ENCODE measurements around the gene SPTB.

Gene SPTB

DNA sequence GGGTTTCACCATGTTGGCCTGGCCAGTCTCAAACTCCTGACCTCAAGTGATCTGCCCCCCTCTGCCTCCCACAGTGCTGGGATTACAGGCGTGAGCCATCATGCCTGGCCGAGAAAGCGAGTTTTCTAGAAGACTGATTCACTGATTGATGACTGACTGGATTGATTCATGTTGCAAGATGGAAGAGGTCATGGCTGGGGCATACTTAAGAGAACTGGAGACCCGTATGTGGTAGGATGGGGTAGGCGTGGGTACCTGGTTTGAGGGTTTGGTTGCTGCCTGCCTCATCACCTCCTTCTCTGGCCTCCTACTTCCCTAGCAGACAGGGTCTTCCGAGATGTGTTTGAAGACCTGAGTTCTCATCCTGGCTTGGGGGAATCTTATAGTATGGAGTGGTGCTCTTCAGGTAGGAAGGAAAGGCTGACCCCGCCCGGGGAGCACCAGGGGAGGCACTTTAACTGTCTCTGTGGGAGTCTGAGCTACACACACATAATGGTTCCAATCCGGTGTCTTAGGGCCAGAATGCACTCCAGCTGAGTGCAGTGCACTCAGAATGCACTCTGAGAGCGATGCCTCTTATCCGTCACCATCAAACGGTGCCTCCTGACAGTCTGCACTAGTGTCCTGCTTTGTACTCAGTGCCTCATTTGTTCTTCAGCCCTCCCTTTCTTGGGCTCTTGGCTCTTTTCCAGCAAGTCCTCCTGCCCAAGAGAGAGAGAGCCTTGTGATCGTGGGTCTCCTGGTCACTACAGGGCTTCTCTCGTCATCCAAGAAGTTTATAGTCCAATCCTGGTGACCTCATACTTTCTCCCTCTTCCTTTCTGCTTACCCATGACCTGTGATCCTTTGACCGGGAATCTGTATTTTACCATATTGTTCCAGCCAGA, 155.8 kb downstream of the SPTB start:
- DNase-seq = no peak

DNA sequence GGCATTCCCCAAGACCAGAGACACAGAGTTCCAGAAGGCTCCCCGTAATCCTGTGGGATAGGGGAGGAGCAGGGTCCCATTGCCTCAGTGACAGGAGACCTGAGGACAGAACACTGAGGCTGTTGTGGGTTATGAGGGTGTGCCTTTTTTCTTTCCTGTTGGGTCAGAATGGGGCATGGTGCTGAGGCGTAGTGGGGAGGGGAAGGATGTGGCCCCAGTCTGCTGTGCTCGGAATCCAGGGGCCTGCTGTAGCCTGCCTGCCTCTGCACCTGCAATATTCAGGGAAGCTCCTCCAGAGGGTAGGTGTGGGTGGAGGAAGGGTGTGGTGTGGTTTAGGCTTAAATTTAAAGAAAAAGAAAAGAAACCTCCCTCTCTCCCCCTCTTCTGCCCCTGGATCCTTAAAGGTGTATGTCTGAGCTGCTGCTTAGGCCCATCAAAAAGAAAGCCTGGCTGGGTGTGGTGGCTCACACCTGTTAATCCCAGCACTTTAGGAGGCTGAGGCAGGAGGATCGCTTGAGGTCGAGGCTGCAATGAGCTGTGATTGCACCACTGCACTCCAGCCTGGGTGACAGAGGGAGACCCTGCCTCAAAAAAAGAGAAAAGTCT, 156.8 kb downstream of the SPTB start:
- no peak for DNase-seq

DNA sequence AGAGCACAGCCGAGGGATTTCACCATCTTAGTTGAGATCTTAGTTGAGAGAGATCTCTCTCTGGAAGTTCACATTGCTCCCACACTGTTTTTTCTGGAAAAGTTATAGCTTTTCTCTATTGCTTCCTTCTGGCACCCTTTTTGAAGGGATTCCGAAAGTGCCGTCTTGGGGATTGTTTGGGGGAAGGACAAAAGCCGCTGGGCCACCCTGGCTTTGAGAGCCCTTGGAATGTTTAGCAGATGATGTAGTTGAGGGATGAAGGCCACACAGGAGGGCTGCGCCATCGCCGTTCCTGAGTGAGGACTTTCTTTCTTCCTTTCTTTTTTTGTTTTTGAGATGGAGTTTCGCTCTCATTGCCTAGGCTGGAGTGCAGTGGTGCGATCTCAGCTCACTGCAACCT, 157.8 kb downstream of the SPTB start:
- DNase-seq = no peak

DNA sequence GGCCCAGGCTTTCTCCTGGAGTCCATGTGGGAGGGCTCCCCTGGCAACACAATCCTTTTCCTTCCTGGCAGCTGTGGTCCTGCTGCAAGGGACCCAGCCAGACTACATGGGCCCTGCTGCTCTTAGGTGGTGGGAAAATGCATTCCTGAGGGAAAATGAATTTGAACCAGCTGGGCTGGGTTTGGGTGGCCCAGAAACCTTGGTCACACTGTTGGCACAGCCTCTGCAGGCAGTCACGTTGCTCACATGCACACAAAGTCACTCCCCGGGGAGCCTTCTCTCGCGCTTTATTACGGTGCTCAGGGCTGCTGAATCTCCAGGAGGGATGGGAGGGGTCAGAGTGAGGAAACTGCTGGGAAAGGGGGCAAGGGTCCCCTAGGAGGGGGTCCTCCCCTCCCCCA, 158.3 kb downstream of the SPTB start:
- no peak for DNase-seq

DNA sequence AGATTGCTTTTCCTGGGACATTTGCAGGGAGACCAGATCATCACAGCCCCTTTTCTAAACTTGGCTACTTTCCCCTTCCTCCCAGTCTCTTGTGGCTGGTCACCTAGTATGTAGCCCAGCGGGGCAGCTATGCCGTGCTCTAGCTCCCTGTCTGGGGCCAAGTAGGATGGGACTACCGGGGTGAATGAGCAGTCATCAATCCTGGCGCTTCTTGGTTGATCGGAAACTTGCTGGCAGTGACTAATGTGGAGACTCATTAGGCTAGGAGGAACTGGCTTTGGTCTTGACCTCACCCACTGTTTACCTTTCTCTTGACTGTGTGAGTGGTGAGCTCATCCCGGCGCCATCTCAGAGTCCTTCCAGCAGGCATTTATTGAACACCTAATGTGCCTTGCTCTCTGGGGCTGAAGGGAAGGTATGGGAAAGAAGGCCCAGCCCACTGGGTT, 159.6 kb downstream of the SPTB start:
- DNase-seq = peak; percentile 59 to 77 (median 75)

DNA sequence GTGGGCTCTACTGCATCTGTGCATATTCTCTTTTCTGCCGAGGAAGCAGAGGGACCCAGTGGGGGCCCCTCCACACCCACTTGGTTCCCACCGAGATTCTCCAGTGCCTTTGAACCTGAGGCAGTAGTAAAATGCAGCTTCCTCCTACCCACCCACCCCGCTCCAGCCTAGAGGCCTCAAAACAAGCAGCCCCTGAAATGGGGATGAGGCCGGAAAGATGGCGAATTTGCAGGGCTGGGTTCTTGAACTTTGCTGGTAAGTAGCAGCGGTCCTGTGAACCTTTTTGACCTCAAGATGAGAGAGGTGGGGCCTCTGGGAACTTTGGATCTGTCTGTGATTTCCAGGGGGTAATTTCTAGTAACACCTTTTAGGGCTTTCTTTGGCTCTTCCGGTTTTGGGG, 160.1 kb downstream of the SPTB start:
- no peak for DNase-seq

DNA sequence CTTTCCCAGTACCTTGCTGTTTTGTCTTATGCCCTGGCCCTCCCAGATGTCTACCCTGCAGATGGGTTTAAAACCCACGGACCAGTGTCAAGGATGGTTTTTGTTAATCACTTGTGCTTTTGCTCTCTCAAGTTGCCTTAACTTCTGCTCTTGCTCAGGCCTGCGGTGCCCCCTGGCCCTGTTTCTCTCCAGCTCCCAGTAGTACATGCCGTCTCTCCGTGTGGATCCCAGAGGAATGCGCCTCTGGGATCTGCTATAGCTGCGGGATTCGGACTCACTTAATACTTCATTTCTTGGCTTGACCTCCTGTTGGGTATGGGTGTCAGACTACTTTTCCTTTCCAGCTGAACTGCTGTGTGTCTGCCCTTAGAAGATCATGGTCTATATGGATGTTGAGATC, 160.9 kb downstream of the SPTB start:
- no peak for DNase-seq

DNA sequence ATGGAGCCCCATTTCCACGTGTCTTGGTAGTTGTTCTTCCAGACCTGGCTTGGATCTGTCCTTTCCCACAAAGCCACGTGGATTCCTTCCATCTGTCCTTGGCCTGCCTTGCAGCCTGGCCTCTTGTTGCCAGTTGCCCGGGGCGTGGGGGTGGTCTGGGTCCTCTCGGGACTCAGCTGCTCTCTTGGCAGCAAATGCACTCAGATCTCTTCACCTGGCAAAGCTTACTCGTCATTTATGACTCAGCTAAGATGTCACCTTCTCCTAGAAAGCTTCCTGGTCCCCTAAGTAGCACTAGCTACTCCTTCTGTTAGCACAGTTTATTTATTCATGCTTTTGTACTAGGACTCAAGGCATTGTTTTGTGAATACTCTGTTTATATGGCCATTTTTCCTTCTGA, 161.8 kb downstream of the SPTB start:
- DNase-seq = no peak

DNA sequence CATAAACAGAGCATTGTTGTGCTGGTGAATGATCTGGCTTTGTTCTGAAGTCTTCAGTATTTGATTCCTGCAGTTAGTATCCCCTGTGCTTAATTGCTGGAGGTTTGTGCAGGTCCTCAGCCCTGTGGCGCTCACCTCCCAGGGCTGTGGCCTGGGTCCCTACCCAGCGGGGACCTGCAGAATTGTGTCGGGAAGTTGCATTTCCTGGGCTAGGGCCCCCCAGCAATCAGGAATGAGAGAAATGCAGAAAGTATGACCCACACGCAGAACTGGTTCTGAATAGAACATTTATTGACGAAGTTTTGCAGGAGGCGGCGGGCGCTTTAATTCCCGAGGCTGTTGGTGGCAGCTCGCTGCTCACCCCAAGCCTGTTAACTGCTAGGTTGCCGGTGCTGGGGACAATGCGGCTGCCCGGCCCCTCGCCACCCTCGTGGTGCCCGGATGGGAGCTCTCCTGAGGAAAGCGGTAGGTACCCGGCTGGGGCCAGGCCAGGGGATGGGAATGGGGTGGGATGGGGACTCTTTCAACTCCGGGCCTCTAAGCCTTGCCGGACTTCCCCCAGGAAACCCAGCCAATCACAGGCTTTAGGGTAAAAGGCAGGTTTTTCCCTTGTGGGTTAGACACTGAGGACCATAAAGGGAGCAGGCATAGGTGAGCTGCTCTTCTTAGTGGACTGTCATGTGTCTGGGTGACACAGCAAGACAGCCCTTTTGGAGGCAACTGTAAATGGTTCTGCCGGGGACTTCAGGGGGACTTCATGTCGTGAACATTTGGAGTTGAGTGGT, 163.9 kb downstream of the SPTB start:
- no peak for DNase-seq

DNA sequence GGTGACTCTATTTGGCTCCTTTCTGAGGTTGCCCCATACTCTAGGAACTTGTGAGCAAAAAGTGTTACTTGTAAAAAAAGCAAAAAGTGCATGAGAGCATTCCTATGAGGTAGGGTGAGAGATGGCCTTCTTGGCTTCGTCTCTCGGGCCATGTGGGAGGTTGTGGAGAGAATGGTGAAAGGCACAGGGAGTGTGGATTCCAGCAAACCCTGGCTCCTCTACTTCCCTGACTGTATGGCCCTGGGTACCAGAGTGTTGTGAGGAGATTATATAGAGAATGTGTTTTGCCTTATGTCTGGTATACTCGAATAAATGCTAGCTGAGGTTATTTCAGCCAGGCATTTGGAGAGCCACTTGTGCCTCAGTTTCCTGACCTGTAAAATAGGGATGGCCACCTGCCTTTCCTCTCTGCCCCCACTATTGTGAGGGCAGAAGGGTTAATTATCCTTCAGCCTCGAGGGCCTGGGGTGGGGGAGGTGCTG, 164.5 kb downstream of the SPTB start:
- DNase-seq = no peak

DNA sequence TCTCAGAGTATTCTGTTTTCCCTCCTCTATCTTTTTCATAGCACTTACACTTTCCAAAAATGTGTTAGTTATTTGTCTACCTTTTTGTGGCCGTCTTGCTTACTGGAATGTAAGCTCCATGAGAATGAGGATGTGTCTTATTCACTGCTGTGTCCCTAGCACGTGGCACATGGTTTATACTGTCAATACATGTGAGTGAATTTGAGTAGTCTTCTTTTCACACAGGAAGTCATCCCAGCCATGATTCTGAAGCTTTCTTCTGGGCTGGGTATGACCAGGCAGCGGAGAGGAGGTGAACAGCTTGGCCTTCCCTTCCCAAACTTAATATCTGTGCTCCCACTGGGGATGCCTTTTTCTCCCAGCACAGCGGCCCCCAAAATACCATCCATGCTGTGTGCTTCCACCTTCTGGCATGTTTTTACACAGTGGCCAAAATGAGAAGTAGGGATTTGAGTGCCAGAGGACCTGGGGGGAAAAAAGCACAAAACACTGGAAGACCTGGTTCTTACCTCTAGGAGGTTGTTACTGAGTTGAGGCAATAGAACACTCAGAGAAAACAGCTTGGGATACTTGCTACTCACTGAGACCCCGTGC, 165.2 kb downstream of the SPTB start:
- DNase-seq = no peak

DNA sequence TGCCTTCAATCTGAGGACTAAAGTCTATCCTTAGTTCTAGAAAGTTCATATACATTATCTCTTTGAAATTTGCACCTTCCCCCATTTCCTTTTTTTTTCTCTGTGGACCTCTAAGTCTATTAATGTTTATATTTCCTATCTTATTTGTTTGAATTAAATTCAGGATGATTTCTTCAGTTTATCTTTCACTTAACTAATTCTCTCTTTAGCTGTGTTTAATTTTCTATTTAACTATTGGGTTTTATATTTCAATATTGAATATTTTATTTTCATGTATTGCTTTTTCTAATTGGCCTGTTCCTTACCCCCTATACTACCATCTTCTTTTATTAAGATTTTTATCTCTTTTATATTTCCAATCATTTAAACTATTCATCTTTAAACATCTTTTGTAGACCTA, 166.0 kb downstream of the SPTB start:
- no peak for DNase-seq

DNA sequence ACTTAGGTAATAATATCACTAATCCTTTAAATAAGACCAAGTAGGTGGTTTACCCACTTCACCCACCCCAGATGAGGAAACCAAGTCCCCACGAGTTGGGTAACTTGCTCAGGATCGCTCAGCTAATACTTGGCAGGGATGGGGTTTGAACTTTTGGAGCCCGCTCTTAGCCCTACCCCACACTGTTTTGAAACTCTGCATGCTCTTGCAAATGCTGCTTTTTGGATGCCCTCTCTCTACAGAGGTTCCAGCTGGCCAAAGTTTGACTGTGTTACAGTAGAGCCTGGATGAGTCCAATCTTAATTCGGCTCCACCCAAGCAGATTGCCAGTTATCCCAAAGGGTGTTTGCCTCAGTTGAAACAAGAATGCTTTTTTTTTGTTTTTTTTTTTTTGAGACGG, 168.7 kb downstream of the SPTB start:
- no peak for DNase-seq

DNA sequence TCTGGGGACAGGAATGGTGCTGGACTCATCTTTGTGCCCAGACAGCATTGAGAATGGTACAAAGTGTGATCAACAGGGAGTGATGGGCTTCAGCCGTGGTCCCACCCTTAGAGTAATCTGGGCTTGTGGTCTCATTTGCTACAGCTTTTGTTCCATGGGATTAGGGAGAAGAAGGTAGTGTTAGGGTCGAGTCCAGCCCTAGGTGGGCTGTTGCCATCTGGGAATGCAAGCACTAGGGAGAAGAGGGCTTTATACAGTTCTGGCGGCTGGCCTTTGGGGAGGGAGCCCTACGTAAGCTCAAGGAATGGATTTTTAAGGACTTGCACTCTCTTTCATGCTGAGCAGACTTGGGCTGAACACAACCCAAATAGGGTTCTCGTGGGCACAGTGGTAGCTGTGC, 170.6 kb downstream of the SPTB start:
- DNase-seq = no peak

DNA sequence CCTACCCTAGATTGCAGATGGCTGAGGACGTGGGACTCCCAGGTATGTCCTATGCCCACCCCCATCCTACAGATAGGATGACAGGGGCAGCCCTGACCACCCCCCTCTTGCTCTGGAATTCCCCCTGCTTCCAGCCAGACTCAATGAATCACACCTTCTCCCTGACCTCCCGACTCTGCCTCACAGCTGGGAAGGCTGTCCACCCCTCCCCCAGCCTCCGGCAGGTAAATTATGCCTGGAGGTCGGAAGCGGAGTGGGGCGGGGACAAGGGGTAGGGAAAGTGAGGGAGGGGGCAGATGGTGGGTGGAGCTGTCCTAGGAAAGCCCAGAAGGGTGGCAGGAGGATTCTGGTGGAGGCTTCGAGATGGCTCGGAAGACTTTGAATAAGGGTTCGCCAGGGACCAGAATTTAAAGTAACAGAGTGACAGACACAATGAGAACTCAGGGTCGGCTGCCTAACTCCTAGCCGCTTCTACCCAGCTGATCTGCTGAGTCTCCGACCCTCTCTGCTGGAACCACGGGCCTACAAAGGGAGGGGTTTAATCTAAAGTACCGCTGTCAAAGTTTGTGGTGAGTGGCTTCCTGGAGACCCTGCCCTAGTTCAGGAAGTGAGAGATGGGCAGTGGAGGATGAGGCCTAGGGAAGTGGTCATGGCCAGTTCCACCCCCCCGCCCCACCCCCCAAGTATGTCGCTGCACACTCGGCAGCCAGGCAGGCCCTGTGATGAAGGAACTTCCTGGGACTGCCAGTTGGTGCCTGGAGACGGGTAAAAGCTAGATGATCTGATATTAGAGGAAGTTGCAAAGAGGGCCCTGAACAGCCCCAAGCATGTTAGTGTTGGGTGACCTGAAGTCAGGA, 171.3 kb downstream of the SPTB start:
- peak; percentile 71 to 76 (median 72) for DNase-seq

DNA sequence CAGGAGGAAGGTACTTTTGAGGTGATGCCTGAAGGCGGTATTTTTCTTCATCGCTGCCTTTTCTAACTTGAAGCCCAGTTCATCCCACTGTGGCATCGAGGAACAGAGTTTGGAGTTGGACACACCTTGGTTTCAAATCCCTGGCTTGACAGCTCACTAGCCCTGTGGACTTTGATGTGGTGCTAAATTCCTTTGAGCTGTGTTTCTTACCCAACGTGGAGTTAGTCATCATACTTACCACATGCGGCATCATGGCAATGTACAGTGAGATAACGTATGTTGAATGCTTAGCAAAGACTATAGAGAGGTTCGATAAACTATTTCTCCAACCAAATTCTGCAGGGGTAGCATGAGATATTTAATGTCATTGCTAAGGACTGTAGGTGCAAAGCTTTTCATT, 172.0 kb downstream of the SPTB start:
- DNase-seq = peak in 2 of 3 donors; percentile 64 to 68

DNA sequence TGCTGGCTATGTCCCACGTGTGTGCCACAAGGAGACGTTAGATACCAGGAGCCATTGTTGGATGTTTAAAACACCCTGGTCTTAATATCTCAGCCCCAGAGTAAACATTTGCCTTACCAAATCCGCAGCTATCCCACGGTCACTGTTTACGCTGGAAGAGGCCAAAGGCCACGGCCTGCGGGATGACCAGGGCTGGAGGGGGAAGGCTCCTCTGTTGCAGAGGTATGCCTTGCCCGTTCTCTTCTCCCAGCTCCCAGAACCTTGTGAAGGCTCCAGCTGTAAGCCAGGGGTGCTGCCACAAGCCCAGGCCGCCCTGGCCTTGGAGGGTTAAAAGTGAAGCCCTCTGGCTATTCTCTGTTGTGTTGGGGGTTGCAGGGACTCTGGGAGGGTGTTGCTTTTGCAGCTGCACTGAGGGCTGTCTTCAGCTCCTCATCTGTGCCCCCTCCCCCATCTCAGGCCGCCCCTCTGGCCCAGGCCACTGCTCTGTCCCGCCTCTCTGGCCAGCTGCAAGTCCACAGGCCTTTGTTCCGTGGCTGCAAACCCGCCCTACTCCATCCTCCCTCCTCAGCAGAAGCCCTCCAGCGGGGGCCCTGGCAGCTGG, 173.0 kb downstream of the SPTB start:
- DNase-seq = no peak

DNA sequence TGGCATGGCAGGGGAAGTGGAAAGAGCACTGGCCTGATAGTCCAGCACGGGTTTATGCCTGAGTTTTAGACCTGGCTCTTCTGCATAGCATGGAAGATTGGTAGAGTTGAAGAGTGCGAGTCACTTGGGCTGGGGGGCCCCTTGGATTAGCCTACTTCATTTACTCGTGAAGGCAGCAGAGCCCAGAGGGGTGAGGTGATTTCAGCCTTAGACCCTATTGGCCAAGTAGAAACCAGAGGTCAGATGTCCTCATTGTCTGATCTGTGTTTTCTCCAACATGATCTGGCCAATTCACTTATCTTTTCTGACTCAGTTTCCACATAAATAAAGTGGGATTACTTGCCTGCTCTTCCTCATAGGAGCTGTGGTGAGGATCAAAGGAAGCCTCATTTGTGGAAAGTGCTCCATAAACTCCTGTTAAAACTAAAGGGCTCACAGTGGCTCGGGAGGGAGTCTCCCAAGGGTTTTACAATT, 173.6 kb downstream of the SPTB start:
- DNase-seq = no peak

DNA sequence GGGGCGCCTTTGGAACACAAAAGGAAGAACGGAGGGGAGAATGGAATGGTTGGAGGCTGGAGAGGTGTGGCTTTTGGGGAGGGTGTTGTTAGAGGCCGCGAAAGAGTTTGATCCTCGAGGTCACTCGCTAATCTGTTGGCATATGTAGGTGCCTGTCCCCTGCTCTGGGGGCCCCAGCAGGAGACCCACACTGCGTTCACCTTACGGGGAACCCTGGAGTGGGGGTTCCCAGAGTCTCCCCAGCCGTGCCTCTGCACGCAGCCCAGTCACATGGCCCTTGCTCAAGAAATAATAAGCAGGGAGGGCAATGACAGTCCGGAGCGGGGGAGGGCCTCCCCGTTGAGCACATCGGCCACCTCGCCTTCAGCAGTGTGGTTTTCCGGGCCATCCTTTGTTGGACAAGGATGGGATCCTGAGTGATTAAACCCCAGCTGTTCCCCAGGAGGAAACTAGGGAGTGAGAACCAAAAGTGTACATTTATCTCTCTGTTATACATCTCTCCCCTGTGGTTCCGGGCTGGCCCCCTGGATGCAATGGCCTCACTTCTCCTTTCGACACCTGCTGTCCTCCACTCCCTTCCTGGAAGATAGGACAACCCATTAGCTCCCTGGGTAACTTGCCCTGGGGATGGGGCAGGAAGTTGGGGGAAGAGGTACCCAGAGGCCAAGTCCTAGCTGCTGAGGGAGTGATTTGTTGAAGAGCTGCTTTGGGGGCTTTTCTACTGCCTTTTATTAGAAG, 174.2 kb downstream of the SPTB start:
- DNase-seq = peak; percentile 63 to 67 (median 64)

DNA sequence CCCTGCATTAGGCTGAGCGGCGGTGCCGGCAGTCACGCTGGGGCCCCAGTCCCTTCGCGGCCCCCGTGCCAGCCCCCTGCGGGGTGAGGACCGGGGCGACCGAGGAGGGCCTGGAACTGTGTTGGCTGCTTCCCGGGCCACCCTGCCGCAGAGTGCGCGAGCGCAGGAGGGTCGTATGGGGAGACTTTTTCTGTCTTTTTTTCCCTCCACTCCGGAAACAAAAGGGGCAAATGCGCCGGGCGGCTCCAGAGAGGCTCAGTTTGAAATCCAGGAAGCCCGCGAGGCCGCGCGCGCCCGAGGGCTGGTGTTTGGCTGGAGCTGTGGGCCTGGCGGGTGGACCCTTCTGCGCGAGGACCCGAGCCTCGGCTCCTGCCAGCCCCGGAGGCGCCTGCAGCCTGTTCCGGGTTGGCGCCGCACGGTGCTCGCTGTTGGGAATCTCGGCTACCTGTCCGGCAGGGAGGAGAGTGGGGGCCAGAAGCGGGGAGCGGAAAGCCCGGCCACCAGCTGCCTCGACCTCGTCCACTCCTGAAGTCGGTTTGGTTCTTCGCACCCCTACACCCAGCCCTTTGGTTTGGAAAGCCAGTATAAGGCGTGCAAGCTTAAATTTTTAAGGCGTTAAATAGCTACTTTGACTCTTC, 174.8 kb downstream of the SPTB start:
- peak in 1 of 3 donors; percentile 50 for DNase-seq
